GM12891 (cell line): ENCODE data around the gene CDHR5.

Experiments used
- POLR2A ChIP-seq: IDR thresholded peaks from 2 replicates; pipeline ENCODE4 v1.6.1; 2011; ENCODE audit warnings: low read depth, low read length, control low read depth
- POLR2AphosphoS5 ChIP-seq: IDR thresholded peaks from 2 replicates; pipeline ENCODE4 v1.6.1; 2011; ENCODE audit warnings: low read depth, low read length, control low read depth
- POU2F2 ChIP-seq: IDR thresholded peaks from 2 replicates; pipeline ENCODE4 v1.6.1; 2011; ENCODE audit warnings: low read depth, mild to moderate bottlenecking, control low read depth, low read length, moderate library complexity
- SPI1 ChIP-seq: IDR thresholded peaks from 2 replicates; pipeline ENCODE4 v1.6.1; 2011; ENCODE audit warnings: low read depth, low read length, control low read depth
- TAF1 ChIP-seq: IDR thresholded peaks from 2 replicates; pipeline ENCODE4 v1.6.1; 2011; ENCODE audit warnings: low read depth, low read length, control low read depth

DNA sequence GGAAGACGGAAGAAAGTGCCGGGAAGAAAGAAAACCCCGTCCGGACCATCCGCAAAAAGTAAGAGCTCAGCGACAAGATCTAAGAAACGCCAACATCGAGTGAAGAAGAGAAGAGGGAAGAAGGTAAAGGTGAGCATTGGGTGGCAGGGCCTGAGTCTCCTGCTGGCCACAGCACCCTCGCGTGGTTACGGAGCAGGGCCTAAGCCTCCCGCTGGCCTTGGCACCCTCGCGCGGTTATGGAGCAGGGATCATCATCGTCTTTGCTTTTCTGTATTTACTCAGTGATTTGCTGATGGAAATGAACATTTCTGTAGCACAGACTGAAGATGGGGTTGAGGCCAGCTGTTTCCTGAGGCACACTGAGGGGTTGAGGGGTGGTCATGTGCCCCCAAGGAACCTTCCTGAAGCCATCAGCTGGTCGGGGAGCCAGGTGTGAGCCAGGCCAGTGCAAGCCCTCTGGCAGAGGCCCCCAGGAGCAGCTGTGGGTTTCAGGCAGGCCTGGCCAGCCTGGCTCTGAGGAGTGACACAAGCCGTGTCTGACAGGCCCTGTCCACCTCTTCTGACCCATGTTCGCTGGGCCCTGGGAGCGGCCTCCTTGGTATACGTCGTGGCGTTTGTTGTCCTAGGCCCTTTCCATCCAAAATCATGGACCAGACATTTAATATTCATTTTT is 23.0 kb downstream of the CDHR5 start:
- TF ChIP-seq POLR2AphosphoS5 (peak; percentile 20; the same call in 1 of the 2 replicates), POLR2A (no peak), TAF1 (no peak), SPI1 (no peak), POU2F2 (no peak)
